H1 (cell line): ENCODE data around the gene GSK3B. TPM values are rescaled to one million over a fixed set of nuclear protein-coding genes. Genes with fewer than 3 reads are reported as not detected.

ENCODE experiments used
- CTCF ChIA-PET: fragments of 300-600 bp; sonication (Branson Sonifier 250); formaldehyde crosslinking; loops from one replicate; lab custom pipeline; 2021; ENCODE audit not compliant: partially characterized antibody; lab: Charles Lee
- POLR2A ChIA-PET: fragments of 300-600 bp; sonication (Branson Sonifier 250); formaldehyde crosslinking; loops from one replicate; lab custom pipeline; 2021; ENCODE audit warnings: inconsistent platforms; ENCODE audit not compliant: partially characterized antibody; lab: Charles Lee
- DNase-seq, 2 experiments: peaks; one replicate each; pipeline versions ENCODE4 v3.0.0 to v3.0.0-alpha.2; 2010 to 2022; ENCODE audit warnings: low spot score in 2 of 2, low read depth in 1 of 2, mixed read lengths in 1 of 2
- FAIRE-seq: peaks from 2 replicates; lab custom pipeline; 2011; peaks lifted over from hg19 to GRCh38; lab: Jason Lieb, UNC
- H2AFZ ChIP-seq: 2 replicates; pipeline ENCODE4 v1.8.1; 2012; ENCODE audit warnings: low read length, inconsistent platforms
- H2AK5ac ChIP-seq: 2 replicates; pipeline ENCODE4 v1.6.1; 2013; ENCODE audit warnings: low read depth, low read length
- H2BK120ac ChIP-seq: replicated peaks from 2 replicates; pipeline ENCODE3; 2013; ENCODE audit warnings: low read depth, low read length, inconsistent platforms
- H2BK12ac ChIP-seq: 2 replicates; pipeline ENCODE4 v1.6.1; 2013; ENCODE audit warnings: low read depth, low read length
- H2BK15ac ChIP-seq: 2 replicates; pipeline ENCODE4 v1.6.1; 2013; ENCODE audit warnings: low read length
- H2BK20ac ChIP-seq: 2 replicates; pipeline ENCODE4 v1.6.1; 2013; ENCODE audit warnings: low read length
- H2BK5ac ChIP-seq: 2 replicates; pipeline ENCODE4 v1.6.1; 2013; ENCODE audit warnings: low read depth, low read length
- H3K14ac ChIP-seq: 2 replicates; pipeline ENCODE4 v1.6.1; 2013; ENCODE audit warnings: inconsistent platforms; ENCODE audit not compliant: insufficient read length
- H3K18ac ChIP-seq: 2 replicates; pipeline ENCODE4 v1.6.1; 2013; ENCODE audit warnings: low read length; ENCODE audit errors: extremely low read depth
- H3K23ac ChIP-seq: 2 replicates; pipeline ENCODE4 v1.6.1; 2013; ENCODE audit warnings: inconsistent platforms; ENCODE audit not compliant: insufficient read length
- H3K23me2 ChIP-seq: 2 replicates; pipeline ENCODE4 v1.6.1; 2013; ENCODE audit warnings: low read depth, low read length
- H3K27ac ChIP-seq: 2 replicates; pipeline ENCODE4 v1.6.1; 2011; ENCODE audit warnings: low read depth, low read length, inconsistent platforms
- H3K27me3 ChIP-seq, 4 experiments: replicated peaks in 1 of 4; 1 replicate in 1 of 4; 2 replicates in 3 of 4; pipeline versions ENCODE4 v1.6.1 to v1.8.1; 2011 to 2013; ENCODE audit warnings: low read length in 3 of 4, mild to moderate bottlenecking in 3 of 4, inconsistent platforms in 2 of 4, mixed read lengths in 2 of 4, moderate library complexity in 1 of 4; ENCODE audit not compliant: control insufficient read depth in 3 of 4, insufficient read depth in 3 of 4; ENCODE audit errors: extremely low read depth in 1 of 4
- H3K36me3 ChIP-seq, 4 experiments: 2 replicates each; pipeline versions ENCODE4 v1.6.1 to v1.8.1; 2011 to 2013; ENCODE audit warnings: mild to moderate bottlenecking in 4 of 4, low read length in 3 of 4, moderate library complexity in 2 of 4, control low read depth in 1 of 4, inconsistent platforms in 1 of 4; ENCODE audit not compliant: insufficient read depth in 4 of 4, control insufficient read depth in 2 of 4
- H3K4ac ChIP-seq: replicated peaks from 2 replicates; pipeline ENCODE3; 2013; ENCODE audit warnings: low read length, low read depth, mixed read lengths, inconsistent platforms; ENCODE audit not compliant: insufficient read length
- H3K4me1 ChIP-seq, 4 experiments: replicated peaks in 1 of 4; 1 replicate in 1 of 4; 2 replicates in 3 of 4; pipeline versions ENCODE4 v1.6.1 to v1.8.1; 2011 to 2013; ENCODE audit warnings: low read length in 3 of 4, inconsistent platforms in 2 of 4, mixed read lengths in 1 of 4; ENCODE audit not compliant: insufficient read depth in 4 of 4, control insufficient read depth in 3 of 4
- H3K4me2 ChIP-seq, 2 experiments: 2 replicates each; pipeline versions ENCODE4 v1.6.1 to v1.8.1; 2011 to 2013; ENCODE audit warnings: low read depth in 2 of 2, low read length in 2 of 2, control low read depth in 1 of 2, inconsistent platforms in 1 of 2, mild to moderate bottlenecking in 1 of 2; ENCODE audit not compliant: insufficient read depth in 1 of 2
- H3K4me3 ChIP-seq, 4 experiments: fragments of 200-600, 300-600 bp in 1 of 4; sonication (generic), shearing (Covaris generic), sonication (Bioruptor Twin) in 1 of 4; 2 replicates each; pipeline versions ENCODE4 v1.5.1 to v1.8.1; 2011 to 2016; ENCODE audit warnings: low read length in 4 of 4, low read depth in 3 of 4, control low read depth in 2 of 4, inconsistent platforms in 2 of 4, mild to moderate bottlenecking in 2 of 4, mixed read lengths in 1 of 4, moderate library complexity in 1 of 4; ENCODE audit not compliant: insufficient read depth in 2 of 4; ENCODE audit errors: extremely low read depth in 1 of 4
- H3K56ac ChIP-seq: replicated peaks from 2 replicates; pipeline ENCODE3; 2013; ENCODE audit warnings: low read depth, mild to moderate bottlenecking, mixed read lengths, low read length, inconsistent platforms; ENCODE audit not compliant: insufficient read length
- H3K79me1 ChIP-seq: 2 replicates; pipeline ENCODE4 v1.6.1; 2013; ENCODE audit warnings: low read depth, low read length, control low read depth
- H3K79me2 ChIP-seq, 2 experiments: 2 replicates each; pipeline versions ENCODE4 v1.6.1 to v1.8.1; 2012 to 2013; ENCODE audit warnings: low read length in 2 of 2, mild to moderate bottlenecking in 2 of 2, inconsistent platforms in 1 of 2; ENCODE audit not compliant: insufficient read depth in 2 of 2, control insufficient read depth in 1 of 2
- H3K9ac ChIP-seq, 4 experiments: replicated peaks in 1 of 4; 1 replicate in 1 of 4; 2 replicates in 3 of 4; pipeline versions ENCODE4 v1.6.1 to v1.8.1; 2011 to 2013; ENCODE audit warnings: low read depth in 3 of 4, low read length in 3 of 4, control low read depth in 2 of 4, mild to moderate bottlenecking in 2 of 4, moderate library complexity in 2 of 4, inconsistent platforms in 1 of 4; ENCODE audit errors: extremely low read depth in 1 of 4
- H3K9me3 ChIP-seq, 2 experiments: 2 replicates each; pipeline versions ENCODE4 v1.6.1 to v1.8.1; 2012 to 2013; ENCODE audit warnings: mild to moderate bottlenecking in 2 of 2, moderate library complexity in 2 of 2, control low read depth in 1 of 2, inconsistent platforms in 1 of 2, low read depth in 1 of 2, low read length in 1 of 2, mixed read lengths in 1 of 2; ENCODE audit not compliant: insufficient read depth in 2 of 2
- H4K20me1 ChIP-seq, 2 experiments: replicated peaks in 1 of 2; 2 replicates each; pipeline versions ENCODE3 to v1.8.1; 2011 to 2013; ENCODE audit warnings: inconsistent platforms in 2 of 2, low read length in 2 of 2, mild to moderate bottlenecking in 1 of 2; ENCODE audit not compliant: insufficient read depth in 2 of 2, control insufficient read depth in 1 of 2
- H4K5ac ChIP-seq: 2 replicates; pipeline ENCODE4 v1.6.1; 2013; ENCODE audit warnings: low read length, low read depth, mixed read lengths, inconsistent platforms; ENCODE audit not compliant: insufficient read length
- H4K8ac ChIP-seq: 2 replicates; pipeline ENCODE4 v1.8.0; 2013; ENCODE audit warnings: mild to moderate bottlenecking, moderate library complexity, low read length, inconsistent platforms; ENCODE audit not compliant: insufficient read depth; ENCODE audit errors: extremely low read depth
- H4K91ac ChIP-seq: replicated peaks from 2 replicates; pipeline ENCODE3; 2013; ENCODE audit warnings: low read length, mixed read lengths, inconsistent platforms; ENCODE audit not compliant: insufficient read length
- POLR2A ChIP-seq, 2 experiments: IDR thresholded peaks; 1 replicate in 1 of 2; 2 replicates in 1 of 2; pipeline ENCODE4 v1.6.1; 2011; ENCODE audit warnings: low read depth in 2 of 2, low read length in 2 of 2, mild to moderate bottlenecking in 2 of 2; ENCODE audit errors: control extremely low read depth in 1 of 2
- SIX5 ChIP-seq: IDR thresholded peaks from 2 replicates; pipeline ENCODE4 v1.6.1; 2011; ENCODE audit warnings: mild to moderate bottlenecking, low read depth, low read length
- ZNF274 ChIP-seq: IDR thresholded peaks from 2 replicates; pipeline ENCODE4 v1.7.0; 2012; ENCODE audit warnings: low read length, borderline replicate concordance; ENCODE audit errors: extremely low read depth
- WGBS, 2 experiments: shearing (Covaris generic) in 1 of 2; methylation state at CpG; one replicate each; pipeline versions ENCODE4 v1.1.6 to v1.1.7; 2013 to 2015; ENCODE audit warnings: low lambda C conversion rate in 2 of 2, mixed read lengths in 2 of 2, inconsistent platforms in 1 of 2, low coverage in 1 of 2, missing lambda C conversion rate in 1 of 2; ENCODE audit not compliant: insufficient replicate concordance in 2 of 2, insufficient coverage in 1 of 2, insufficient read length in 1 of 2; ENCODE audit errors: extremely low coverage in 1 of 2, missing lambda C conversion rate in 1 of 2; 5-methylcytosine and 5-hydroxymethylcytosine counted together
- polyA plus RNA-seq, 7 experiments: library from polyadenylated mRNA; depleted of rRNA in 3 of 7; stranded (reverse) in 5 of 7; unstranded in 2 of 7; fragments of >200 nt in 5 of 7; fragments of 200-250 nt in 2 of 7; gene quantifications; 1 replicate in 5 of 7; 2 replicates in 1 of 7; 4 replicates in 1 of 7; pipeline versions ENCODE4 v1.2.1 to v1.2.3, GENCODE V29; 2011 to 2013; ENCODE audit warnings: missing spikeins in 2 of 7, mixed read lengths in 2 of 7
- total RNA-seq: library from RNA; stranded (reverse); fragmentation: NEBNext Ultra II Directional; extraction: Animal tissue kit (Norgen Biotek cat#: 25700); gene quantifications from 2 replicates; pipeline ENCODE4 v1.2.1, GENCODE V29; 2021

The GSK3B gene
- total and polyA plus RNA-seq, 2 of the 8 experiments (the other 6 are each of a cell fraction or from before 2014, with no cell fraction given), result 24.2 to 50.7 TPM

DNA sequence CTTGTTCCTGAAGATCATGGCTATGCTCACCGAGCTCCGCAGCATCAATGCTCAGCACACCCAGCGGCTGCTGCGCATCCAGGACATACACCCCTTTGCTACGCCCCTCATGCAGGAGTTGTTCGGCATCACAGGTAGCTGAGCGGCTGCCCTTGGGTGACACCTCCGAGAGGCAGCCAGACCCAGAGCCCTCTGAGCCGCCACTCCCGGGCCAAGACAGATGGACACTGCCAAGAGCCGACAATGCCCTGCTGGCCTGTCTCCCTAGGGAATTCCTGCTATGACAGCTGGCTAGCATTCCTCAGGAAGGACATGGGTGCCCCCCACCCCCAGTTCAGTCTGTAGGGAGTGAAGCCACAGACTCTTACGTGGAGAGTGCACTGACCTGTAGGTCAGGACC lies 277.2 kb downstream of the GSK3B start:
- H3K4me3 ChIP-seq, result no peak overlapping the region

More for the DNA sequence above, 277.2 kb downstream of the GSK3B start:
- Histone ChIP-seq H3K79me1 (no peaks in the 10 kb centered on the region), H3K27me3 (no peaks in the 10 kb centered on the region), H2AK5ac (no peak overlapping the region), H4K5ac (no peak overlapping the region), H2AFZ (no peak overlapping the region), H2BK15ac (no peak overlapping the region), H2BK120ac (no peak overlapping the region), H3K14ac (no peak overlapping the region), H3K23ac (no peak overlapping the region), H3K79me2 (no peaks in the 10 kb centered on the region), H3K4me1 (no peaks in the 10 kb centered on the region; a peak in 1 of 7 replicates), H3K36me3 (no peaks in the 10 kb centered on the region), H3K27ac (no peak overlapping the region), H2BK5ac (no peak overlapping the region), H2BK20ac (no peak overlapping the region), H3K9me3 (no peaks in the 10 kb centered on the region), H4K20me1 (no peaks in the 10 kb centered on the region), H3K9ac (no peak overlapping the region), H4K8ac (no peak overlapping the region; the same call in 1 of the 2 replicates), H3K4ac (no peak overlapping the region), H3K23me2 (no peaks in the 10 kb centered on the region), H2BK12ac (no peak overlapping the region), H3K18ac (no peak overlapping the region), H3K4me2 (no peak overlapping the region), H3K56ac (no peak overlapping the region), H4K91ac (no peak overlapping the region)
- ChIA-PET CTCF (interaction anchor here (1.0 to 1.1 kb wide), 3 partner anchors 75 to 741 kb away, joined by 3 to 4 read pairs (median 3); no protein-coding TSS in a partner anchor), POLR2A (interaction anchor here (1.0 to 2.7 kb wide), 2 partner anchors 8 to 9 kb away, joined by 3 to 10 read pairs; no protein-coding TSS in a partner anchor)
- WGBS, 2 experiments, result 92% methylated on average over 12 of the region's 12 CpGs; no CpG with 5 or more reads in 1 of the 2 experiments
- FAIRE-seq, result no peak
- TF ChIP-seq SIX5 (no peak), POLR2A (IDR thresholded peaks at IDR 0.05; ENCODE audit: control extremely low read depth in 1 of 2, low read depth in 2 of 2, low read length in 2 of 2) (no peak), ZNF274 (no peak)
- DNase-seq, result no peak
